H1 (cell line): Measurements from ENCODE around the gene TIMM29.

Experiments
- CEBPB ChIP-seq: IDR thresholded peaks from 2 replicates; pipeline ENCODE4 v1.6.1; 2012; ENCODE audit warnings: low read depth, low read length
- CHD2 ChIP-seq: IDR thresholded peaks from 2 replicates; pipeline ENCODE4 v1.6.1; 2012; ENCODE audit warnings: low read length, improper control_type of control experiment
- EP300 ChIP-seq, 2 experiments: IDR thresholded peaks; 1 replicate in 1 of 2; 2 replicates in 1 of 2; pipeline ENCODE4 v1.6.1; 2011 to 2012; ENCODE audit warnings: low read depth in 2 of 2, low read length in 2 of 2, mild to moderate bottlenecking in 2 of 2, borderline replicate concordance in 1 of 2, inconsistent platforms in 1 of 2, moderate library complexity in 1 of 2
- GABPA ChIP-seq: IDR thresholded peaks from 2 replicates; pipeline ENCODE4 v1.6.1; 2011; ENCODE audit warnings: mild to moderate bottlenecking, low read length, moderate library complexity, borderline replicate concordance; ENCODE audit not compliant: insufficient read depth
- HDAC2 ChIP-seq, 2 experiments: fragments of 300-600 bp in 1 of 2; sonication (generic) in 1 of 2; IDR thresholded peaks; 2 replicates each; pipeline ENCODE4 v1.6.1; 2011 to 2012; ENCODE audit warnings: low read depth in 2 of 2, low read length in 2 of 2, mild to moderate bottlenecking in 2 of 2, moderate library complexity in 2 of 2, borderline replicate concordance in 1 of 2, inconsistent platforms in 1 of 2
- POLR2A ChIP-seq, 2 experiments: IDR thresholded peaks; 1 replicate in 1 of 2; 2 replicates in 1 of 2; pipeline ENCODE4 v1.6.1; 2011; ENCODE audit warnings: low read depth in 2 of 2, low read length in 2 of 2, mild to moderate bottlenecking in 2 of 2; ENCODE audit errors: control extremely low read depth in 1 of 2
- POLR2AphosphoS5 ChIP-seq: IDR thresholded peaks from 2 replicates; pipeline ENCODE4 v1.6.1; 2011; ENCODE audit warnings: low read depth, low read length
- SP1 ChIP-seq: IDR thresholded peaks from 2 replicates; pipeline ENCODE4 v1.6.1; 2011; ENCODE audit warnings: low read depth, low read length
- TAF1 ChIP-seq: IDR thresholded peaks from 2 replicates; pipeline ENCODE4 v1.6.1; 2011; ENCODE audit warnings: mild to moderate bottlenecking, low read depth, low read length
- TEAD4 ChIP-seq: IDR thresholded peaks from 2 replicates; pipeline ENCODE4 v1.6.1; 2012; ENCODE audit warnings: low read depth, low read length, inconsistent platforms, mixed read lengths
- YY1 ChIP-seq: IDR thresholded peaks from 2 replicates; pipeline ENCODE4 v1.6.1; 2011; ENCODE audit warnings: low read depth, mild to moderate bottlenecking, low read length
- TF ChIP-seq, protein P1 (sequence below), 3 experiments: IDR thresholded peaks; 1 replicate in 2 of 3; 2 replicates in 1 of 3; pipeline versions ENCODE4 v1.5.1 to v1.6.1; 2011; ENCODE audit warnings: low read length in 3 of 3, mild to moderate bottlenecking in 3 of 3, inconsistent platforms in 2 of 3, low read depth in 1 of 3, moderate library complexity in 1 of 3; ENCODE audit not compliant: insufficient read depth in 1 of 3; ENCODE audit errors: control extremely low read depth in 1 of 3
- TF ChIP-seq, protein P2 (sequence below): IDR thresholded peaks from 2 replicates; pipeline ENCODE4 v1.6.1; 2012; ENCODE audit warnings: inconsistent platforms
- TF ChIP-seq, protein P3 (sequence below): IDR thresholded peaks from 2 replicates; pipeline ENCODE4 v1.6.1; 2011; ENCODE audit warnings: low read length, improper control_type of control experiment

DNA sequence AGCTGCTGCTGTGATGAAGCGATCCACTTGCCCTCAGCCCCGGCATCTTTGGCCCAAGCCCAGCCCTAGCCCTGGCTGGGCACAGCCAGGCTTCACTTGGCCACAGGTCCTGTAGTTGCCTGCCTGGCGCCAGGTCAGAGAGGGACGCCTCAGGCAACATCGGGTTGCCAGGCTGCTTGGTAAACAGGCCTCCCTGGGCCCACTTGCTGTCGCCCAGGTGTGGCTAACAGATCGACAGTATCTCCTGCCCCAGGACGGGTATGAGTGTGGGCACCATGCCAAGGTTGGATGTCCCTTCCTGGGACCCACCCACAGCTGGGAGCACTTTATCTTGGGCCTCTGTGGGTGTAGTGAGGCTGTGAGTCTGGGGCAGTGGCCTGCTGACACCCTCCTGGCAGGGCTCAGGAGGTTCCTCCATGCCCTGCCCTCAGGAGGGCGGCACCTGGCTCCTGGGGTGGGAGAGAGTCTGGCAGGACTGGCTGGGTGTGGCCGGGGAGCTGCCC, 29.4 kb upstream of the TIMM29 start:
- TF ChIP-seq, protein P1, sequence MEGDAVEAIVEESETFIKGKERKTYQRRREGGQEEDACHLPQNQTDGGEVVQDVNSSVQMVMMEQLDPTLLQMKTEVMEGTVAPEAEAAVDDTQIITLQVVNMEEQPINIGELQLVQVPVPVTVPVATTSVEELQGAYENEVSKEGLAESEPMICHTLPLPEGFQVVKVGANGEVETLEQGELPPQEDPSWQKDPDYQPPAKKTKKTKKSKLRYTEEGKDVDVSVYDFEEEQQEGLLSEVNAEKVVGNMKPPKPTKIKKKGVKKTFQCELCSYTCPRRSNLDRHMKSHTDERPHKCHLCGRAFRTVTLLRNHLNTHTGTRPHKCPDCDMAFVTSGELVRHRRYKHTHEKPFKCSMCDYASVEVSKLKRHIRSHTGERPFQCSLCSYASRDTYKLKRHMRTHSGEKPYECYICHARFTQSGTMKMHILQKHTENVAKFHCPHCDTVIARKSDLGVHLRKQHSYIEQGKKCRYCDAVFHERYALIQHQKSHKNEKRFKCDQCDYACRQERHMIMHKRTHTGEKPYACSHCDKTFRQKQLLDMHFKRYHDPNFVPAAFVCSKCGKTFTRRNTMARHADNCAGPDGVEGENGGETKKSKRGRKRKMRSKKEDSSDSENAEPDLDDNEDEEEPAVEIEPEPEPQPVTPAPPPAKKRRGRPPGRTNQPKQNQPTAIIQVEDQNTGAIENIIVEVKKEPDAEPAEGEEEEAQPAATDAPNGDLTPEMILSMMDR (IDR thresholded peaks at IDR 0.05; ENCODE audit: control extremely low read depth in 1 of 3, insufficient read depth in 1 of 3, low read depth in 1 of 3, low read length in 3 of 3): no peak
- TF ChIP-seq TEAD4 (no peak), CHD2 (no peak), CEBPB (no peak), GABPA (no peak), POLR2A (IDR thresholded peaks at IDR 0.05; ENCODE audit: control extremely low read depth in 1 of 2, low read depth in 2 of 2, low read length in 2 of 2) (no peak), SP1 (no peak), EP300 (IDR thresholded peaks at IDR 0.05; ENCODE audit: borderline replicate concordance in 1 of 2, low read depth in 2 of 2, low read length in 2 of 2) (no peak), POLR2AphosphoS5 (no peak), TAF1 (no peak), YY1 (no peak), HDAC2 (IDR thresholded peaks at IDR 0.05; ENCODE audit: borderline replicate concordance in 1 of 2, low read depth in 2 of 2, low read length in 2 of 2) (no peak)
- TF ChIP-seq, protein P2, sequence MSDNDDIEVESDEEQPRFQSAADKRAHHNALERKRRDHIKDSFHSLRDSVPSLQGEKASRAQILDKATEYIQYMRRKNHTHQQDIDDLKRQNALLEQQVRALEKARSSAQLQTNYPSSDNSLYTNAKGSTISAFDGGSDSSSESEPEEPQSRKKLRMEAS: no peak
- TF ChIP-seq, protein P3, sequence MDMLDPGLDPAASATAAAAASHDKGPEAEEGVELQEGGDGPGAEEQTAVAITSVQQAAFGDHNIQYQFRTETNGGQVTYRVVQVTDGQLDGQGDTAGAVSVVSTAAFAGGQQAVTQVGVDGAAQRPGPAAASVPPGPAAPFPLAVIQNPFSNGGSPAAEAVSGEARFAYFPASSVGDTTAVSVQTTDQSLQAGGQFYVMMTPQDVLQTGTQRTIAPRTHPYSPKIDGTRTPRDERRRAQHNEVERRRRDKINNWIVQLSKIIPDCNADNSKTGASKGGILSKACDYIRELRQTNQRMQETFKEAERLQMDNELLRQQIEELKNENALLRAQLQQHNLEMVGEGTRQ: no peak
